ENCODE data around the gene SPON2. TPM values are rescaled to one million over a fixed set of nuclear protein-coding genes. Genes with fewer than 3 reads are reported as not detected.

The SPON2 gene
- total RNA-seq, 1 experiment from 2014 or later = 3.1 TPM

GRCh38 chr4:1180663-1181062, 8.3 kb upstream of the SPON2 start:
- CTCF ChIA-PET = no interaction called here

DNA sequence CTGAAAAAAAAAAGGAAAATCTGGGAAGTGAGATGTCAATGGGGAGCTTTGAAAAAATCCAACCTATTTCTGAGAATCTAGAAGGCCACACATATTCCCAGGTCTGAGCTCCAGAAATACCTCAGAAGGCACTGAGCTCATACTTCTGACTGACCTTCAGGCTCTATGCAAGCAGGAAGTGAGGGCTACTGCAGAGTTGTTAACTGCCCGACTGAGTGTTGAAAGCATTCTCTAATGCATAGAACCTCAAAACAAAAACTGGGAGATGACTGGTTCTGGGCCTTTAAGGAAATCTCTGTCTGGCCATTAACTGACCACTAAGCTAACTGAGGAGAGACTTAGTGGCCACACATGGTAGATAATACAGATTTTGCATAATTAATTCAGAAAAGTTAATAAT, 7.6 kb upstream of the SPON2 start:
- H3K36me3 ChIP-seq (ENCODE audit: control insufficient read depth, insufficient read depth, low read length) = no peaks in the 10 kb centered on the region
- H3K27me3 Mint-ChIP-seq (ENCODE audit: insufficient read depth, unreplicated experiment) = peaks cover 12% of the 10 kb centered on the region
- H3K4me3 Mint-ChIP-seq (ENCODE audit: unreplicated experiment) = no peak overlapping the region
- no peaks in the 10 kb centered on the region for H3K36me3 Mint-ChIP-seq (ENCODE audit: insufficient read depth, unreplicated experiment)
- intact Hi-C loops (cut with micrococcal nuclease; ENCODE audit: unreplicated experiment) = no loop called here
- no TSS peak for BruUV-seq (replicated peaks)
- H3K9me3 Mint-ChIP-seq (ENCODE audit: unreplicated experiment) = peaks cover 19% of the 10 kb centered on the region
- H3K27ac Mint-ChIP-seq (ENCODE audit: unreplicated experiment) = no peak overlapping the region
- no peaks in the 10 kb centered on the region for H3K27me3 ChIP-seq (replicated peaks; ENCODE audit: control insufficient read depth, insufficient read depth, low read length)
- ChIA-PET CTCF (no interaction called here), POLR2A (no interaction called here)
- TF ChIP-seq, protein P1, sequence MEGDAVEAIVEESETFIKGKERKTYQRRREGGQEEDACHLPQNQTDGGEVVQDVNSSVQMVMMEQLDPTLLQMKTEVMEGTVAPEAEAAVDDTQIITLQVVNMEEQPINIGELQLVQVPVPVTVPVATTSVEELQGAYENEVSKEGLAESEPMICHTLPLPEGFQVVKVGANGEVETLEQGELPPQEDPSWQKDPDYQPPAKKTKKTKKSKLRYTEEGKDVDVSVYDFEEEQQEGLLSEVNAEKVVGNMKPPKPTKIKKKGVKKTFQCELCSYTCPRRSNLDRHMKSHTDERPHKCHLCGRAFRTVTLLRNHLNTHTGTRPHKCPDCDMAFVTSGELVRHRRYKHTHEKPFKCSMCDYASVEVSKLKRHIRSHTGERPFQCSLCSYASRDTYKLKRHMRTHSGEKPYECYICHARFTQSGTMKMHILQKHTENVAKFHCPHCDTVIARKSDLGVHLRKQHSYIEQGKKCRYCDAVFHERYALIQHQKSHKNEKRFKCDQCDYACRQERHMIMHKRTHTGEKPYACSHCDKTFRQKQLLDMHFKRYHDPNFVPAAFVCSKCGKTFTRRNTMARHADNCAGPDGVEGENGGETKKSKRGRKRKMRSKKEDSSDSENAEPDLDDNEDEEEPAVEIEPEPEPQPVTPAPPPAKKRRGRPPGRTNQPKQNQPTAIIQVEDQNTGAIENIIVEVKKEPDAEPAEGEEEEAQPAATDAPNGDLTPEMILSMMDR (IDR thresholded peaks at IDR 0.05; ENCODE audit: insufficient read depth in 1 of 2, low read depth in 1 of 2, low read length in 1 of 2, severe bottlenecking in 1 of 2, unreplicated experiment in 1 of 2) = no peak
- peaks cover 4% of the 10 kb centered on the region; the same call in 1 of the 2 replicates for H3K9me3 ChIP-seq
- no peaks in the 10 kb centered on the region for H3K4me1 Mint-ChIP-seq (ENCODE audit: low read depth, unreplicated experiment)
- no peak overlapping the region for H3K4me3 ChIP-seq (ENCODE audit: low read depth, low read length)
- no peaks in the 10 kb centered on the region for H3K4me1 ChIP-seq
- DNase-seq = no peak

More at GRCh38 chr4:1180663-1181062, 8.3 kb upstream of the SPON2 start:
- Mint-ChIP-seq H3K27ac (ENCODE audit: unreplicated experiment) (no peak overlapping the region), H3K27me3 (ENCODE audit: insufficient read depth, unreplicated experiment) (peaks cover 12% of the 10 kb centered on the region), H3K36me3 (ENCODE audit: insufficient read depth, unreplicated experiment) (no peaks in the 10 kb centered on the region), H3K4me3 (ENCODE audit: unreplicated experiment) (no peak overlapping the region), H3K4me1 (ENCODE audit: low read depth, unreplicated experiment) (no peaks in the 10 kb centered on the region), H3K9me3 (ENCODE audit: unreplicated experiment) (peaks cover 19% of the 10 kb centered on the region)
- no peak for DNase-seq
- TF ChIP-seq, protein P1 (IDR thresholded peaks at IDR 0.05; ENCODE audit: insufficient read depth in 1 of 2, low read depth in 1 of 2, low read length in 1 of 2, severe bottlenecking in 1 of 2, unreplicated experiment in 1 of 2) = no peak
- H3K27me3 ChIP-seq (replicated peaks; ENCODE audit: control insufficient read depth, insufficient read depth, low read length) = no peaks in the 10 kb centered on the region
- H3K36me3 ChIP-seq (ENCODE audit: control insufficient read depth, insufficient read depth, low read length) = no peaks in the 10 kb centered on the region
- H3K4me3 ChIP-seq (ENCODE audit: low read depth, low read length) = no peak overlapping the region
- intact Hi-C loops (cut with micrococcal nuclease; ENCODE audit: unreplicated experiment) = no loop called here
- peaks cover 4% of the 10 kb centered on the region; the same call in 1 of the 2 replicates for H3K9me3 ChIP-seq
- no TSS peak for BruUV-seq (replicated peaks)
- POLR2A ChIA-PET = no interaction called here
- H3K4me1 ChIP-seq = no peaks in the 10 kb centered on the region

GRCh38 chr4:1179089-1179441, 6.7 kb upstream of the SPON2 start:
- Mint-ChIP-seq H3K9me3 (ENCODE audit: unreplicated experiment) (peaks cover 19% of the 10 kb centered on the region), H3K4me1 (ENCODE audit: low read depth, unreplicated experiment) (no peaks in the 10 kb centered on the region), H3K27ac (ENCODE audit: unreplicated experiment) (no peak overlapping the region), H3K36me3 (ENCODE audit: insufficient read depth, unreplicated experiment) (no peaks in the 10 kb centered on the region), H3K4me3 (ENCODE audit: unreplicated experiment) (no peak overlapping the region), H3K27me3 (ENCODE audit: insufficient read depth, unreplicated experiment) (peaks cover 12% of the 10 kb centered on the region)
- intact Hi-C loops (cut with micrococcal nuclease; ENCODE audit: unreplicated experiment) = no loop called here
- Histone ChIP-seq H3K9me3 (peaks cover 4% of the 10 kb centered on the region; the same call in 1 of the 2 replicates), H3K4me3 (ENCODE audit: low read depth, low read length) (no peak overlapping the region), H3K4me1 (peaks cover 1% of the 10 kb centered on the region), H3K27me3 (replicated peaks; ENCODE audit: control insufficient read depth, insufficient read depth, low read length) (no peaks in the 10 kb centered on the region), H3K36me3 (ENCODE audit: control insufficient read depth, insufficient read depth, low read length) (no peaks in the 10 kb centered on the region)
- no peak for DNase-seq
- ChIA-PET POLR2A (no interaction called here), CTCF (no interaction called here)
- TF ChIP-seq, protein P1 (IDR thresholded peaks at IDR 0.05; ENCODE audit: insufficient read depth in 1 of 2, low read depth in 1 of 2, low read length in 1 of 2, severe bottlenecking in 1 of 2, unreplicated experiment in 1 of 2) = no peak
- BruUV-seq (replicated peaks) = no TSS peak
